Naive thymus-derived CD8-positive, alpha-beta T cell (primary cell): ENCODE data around the gene LSM14A. TPM values are rescaled to one million over a fixed set of nuclear protein-coding genes. Genes with fewer than 3 reads are reported as not detected.
"Not testable (repeated sequence)": the region's sequence is repeated elsewhere in the genome, so short reads cannot be mapped to it uniquely, and the experiment has no call there.

Experiments
- ATAC-seq, 2 donors: fragments of 150-1000 bp; cut with Tn5 transposase in 1 of 2; sonication (Bioruptor Pico), chemical (Tn5 transposase) in 1 of 2; 1 replicate in 1 of 2; 2 replicates in 1 of 2; pipeline ENCODE4 v1.10.0; 2021; ENCODE audit warnings: mild to moderate bottlenecking in 2 of 2, moderate library complexity in 2 of 2
- POLR2A ChIA-PET: fragments of 350-600 bp; sonication (Branson Sonifier 250); formaldehyde crosslinking; loops from one replicate; lab custom pipeline; 2021; ENCODE audit warnings: antibody characterized with exemption; lab: Charles Lee
- DNase-seq, 10 donors: peaks; one replicate each; pipeline versions ENCODE4 v3.0.0 to v3.0.0-alpha.2; 2020 to 2022
- H3K27ac Mint-ChIP-seq, 10 donors: one replicate each; pipeline ENCODE4 v1.8.0; 2020 to 2022; ENCODE audit warnings: mild to moderate bottlenecking in 10 of 10, mixed read lengths in 10 of 10, moderate library complexity in 4 of 10, inconsistent platforms in 1 of 10
- H3K27me3 Mint-ChIP-seq, 5 donors: one replicate each; pipeline ENCODE4 v1.8.0; 2021 to 2022; ENCODE audit warnings: mixed read lengths in 5 of 5
- H3K36me3 Mint-ChIP-seq, 3 donors: one replicate each; pipeline ENCODE4 v1.8.0; 2020 to 2022; ENCODE audit warnings: mixed read lengths in 3 of 3, mild to moderate bottlenecking in 2 of 3, inconsistent platforms in 1 of 3
- H3K4me1 Mint-ChIP-seq, 4 donors: one replicate each; pipeline ENCODE4 v1.8.0; 2021 to 2022; ENCODE audit warnings: mixed read lengths in 4 of 4
- H3K4me3 Mint-ChIP-seq, 10 donors: one replicate each; pipeline ENCODE4 v1.8.0; 2020 to 2022; ENCODE audit warnings: mild to moderate bottlenecking in 10 of 10, mixed read lengths in 10 of 10, moderate library complexity in 6 of 10, inconsistent platforms in 1 of 10
- H3K9me3 Mint-ChIP-seq, 9 donors: one replicate each; pipeline ENCODE4 v1.8.0; 2020 to 2022; ENCODE audit warnings: mixed read lengths in 9 of 9, mild to moderate bottlenecking in 3 of 9, inconsistent platforms in 1 of 9, moderate library complexity in 1 of 9
- polyA plus RNA-seq, 3 donors: library from polyadenylated mRNA; unstranded; fragments of 300-500 nt; fragmentation: Illumina TruSeq; gene quantifications; one replicate each; pipeline ENCODE4 v1.2.3, GENCODE V29; 2021
- total RNA-seq, 8 experiments: library from RNA in 2 of 8; stranded (reverse) in 2 of 8; gene quantifications; one replicate each; pipeline ENCODE4 v1.2.3 and lab custom pipeline; 2021 to 2026

The LSM14A gene
- total and polyA plus RNA-seq, 5 experiments from 2014 or later: 163 to 209 (median 193) TPM

DNA sequence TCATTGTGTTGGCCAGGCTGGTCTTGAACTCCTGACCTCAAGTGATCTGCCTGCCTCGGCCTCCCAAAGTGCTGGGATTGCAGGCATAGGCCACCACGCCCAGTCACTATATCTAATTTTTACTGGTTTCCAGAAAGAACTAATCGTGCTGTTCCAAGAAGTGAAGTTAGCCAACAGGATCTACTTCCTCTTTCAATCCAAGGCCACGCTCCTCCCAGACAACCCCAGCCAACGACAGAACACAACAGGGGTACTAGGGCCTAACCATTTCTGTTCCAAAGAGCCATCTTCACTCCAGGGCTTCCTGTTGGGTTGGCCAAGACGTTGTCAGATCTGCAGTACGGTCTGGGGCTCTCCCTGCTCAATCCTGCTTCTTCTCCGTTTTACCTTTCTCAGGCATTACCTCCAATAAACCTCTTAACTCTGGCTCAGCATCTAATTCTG is 7.0 kb upstream of the LSM14A start:
- H3K9me3 Mint-ChIP-seq: no peaks in the 10 kb centered on the region
- POLR2A ChIA-PET: no interaction called here
- peak overlapping the region in 2 of 10 donors; percentile 0 to 43 for H3K27ac Mint-ChIP-seq
- no peak overlapping the region for H3K4me3 Mint-ChIP-seq
- DNase-seq (no peak), ATAC-seq (no peak)
- H3K4me1 Mint-ChIP-seq: peaks cover 0 to under 1% (median 0%) of the 10 kb centered on the region in 4 donors
- H3K36me3 Mint-ChIP-seq: no peaks in the 10 kb centered on the region
- peaks cover 0 to 1% (median 0%) of the 10 kb centered on the region in 5 donors for H3K27me3 Mint-ChIP-seq

DNA sequence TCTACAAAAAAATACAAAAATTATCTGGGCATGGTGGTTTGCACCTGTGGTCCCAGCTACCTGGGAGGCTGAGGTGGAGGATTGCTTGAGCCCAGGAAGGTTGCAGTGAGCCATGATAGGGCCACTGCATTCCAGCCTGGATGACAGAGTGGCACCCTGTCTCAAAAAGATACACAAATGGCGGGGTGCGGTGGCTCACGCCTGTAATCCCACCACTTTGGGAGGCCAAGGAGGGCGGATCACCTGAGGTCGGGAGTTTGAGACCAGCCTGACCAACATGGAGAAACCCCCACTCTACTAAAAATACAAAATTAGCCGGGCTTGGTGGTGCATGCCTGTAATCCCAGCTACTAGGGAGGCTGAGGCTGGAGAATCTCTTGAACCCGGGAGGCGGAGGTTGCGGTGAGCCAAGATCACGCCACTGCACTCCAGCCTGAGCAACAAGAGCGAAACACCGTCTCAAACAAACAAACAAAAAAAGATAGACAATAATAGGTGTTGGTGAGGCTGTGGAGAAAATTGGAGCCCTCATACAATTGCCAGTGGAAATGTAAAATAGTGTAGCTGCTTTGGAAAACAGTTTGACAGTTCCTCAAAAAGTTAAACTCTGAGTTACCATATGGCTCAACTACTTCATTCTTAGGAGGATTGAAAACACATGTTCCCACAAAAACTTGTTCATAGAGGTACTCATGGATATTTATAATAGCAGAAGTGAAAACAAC is 2.7 kb upstream of the LSM14A start:
- peaks cover 9 to 29% (median 23%) of the 10 kb centered on the region in 4 donors for H3K4me1 Mint-ChIP-seq
- ATAC-seq, DNase-seq, H3K27me3 Mint-ChIP-seq, H3K36me3 Mint-ChIP-seq, H3K9me3 Mint-ChIP-seq, POLR2A ChIA-PET: not testable (repeated sequence)
- peak overlapping the region in 1 of 10 donors; percentile 11 for H3K4me3 Mint-ChIP-seq
- H3K27ac Mint-ChIP-seq: peak overlapping the region in 9 of 10 donors; percentile 37 to 97 (median 77)

DNA sequence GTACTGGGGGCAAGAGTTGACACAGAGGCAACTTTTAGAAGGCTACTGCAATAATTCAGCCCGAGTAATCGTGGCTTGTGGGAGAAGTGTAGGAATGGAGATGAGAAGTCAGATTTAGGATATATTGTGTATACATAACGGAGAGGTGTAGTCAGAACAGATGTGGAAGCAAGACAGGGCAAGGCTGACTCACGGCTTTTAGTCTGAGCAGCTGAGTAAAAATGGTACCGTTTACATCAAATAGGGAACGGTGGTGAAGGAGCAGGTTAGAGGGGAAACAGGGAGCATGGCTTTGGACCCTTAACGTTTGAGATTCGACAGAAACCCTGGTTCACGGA is 796 bp upstream of the LSM14A start:
- peaks cover 10 to 44% (median 38%) of the 10 kb centered on the region in 4 donors for H3K4me1 Mint-ChIP-seq
- H3K36me3 Mint-ChIP-seq: peaks cover 1 to 22% (median 8%) of the 10 kb centered on the region in 3 donors
- no peaks in the 10 kb centered on the region for H3K9me3 Mint-ChIP-seq
- POLR2A ChIA-PET: interaction anchor here (0.6 to 2.8 kb wide), 20 partner anchors 11 to 1200 kb away, joined by 3 to 25 read pairs (median 4); partner anchors contain the start of genes CEP89, GPI, UBA2 and ZNF302
- no peak for ATAC-seq
- no peaks in the 10 kb centered on the region for H3K27me3 Mint-ChIP-seq
- H3K4me3 Mint-ChIP-seq: peak overlapping the region; percentile 80 to 99 (median 92)
- DNase-seq: no peak
- H3K27ac Mint-ChIP-seq: peak overlapping the region; percentile 90 to 100 (median 97)

DNA sequence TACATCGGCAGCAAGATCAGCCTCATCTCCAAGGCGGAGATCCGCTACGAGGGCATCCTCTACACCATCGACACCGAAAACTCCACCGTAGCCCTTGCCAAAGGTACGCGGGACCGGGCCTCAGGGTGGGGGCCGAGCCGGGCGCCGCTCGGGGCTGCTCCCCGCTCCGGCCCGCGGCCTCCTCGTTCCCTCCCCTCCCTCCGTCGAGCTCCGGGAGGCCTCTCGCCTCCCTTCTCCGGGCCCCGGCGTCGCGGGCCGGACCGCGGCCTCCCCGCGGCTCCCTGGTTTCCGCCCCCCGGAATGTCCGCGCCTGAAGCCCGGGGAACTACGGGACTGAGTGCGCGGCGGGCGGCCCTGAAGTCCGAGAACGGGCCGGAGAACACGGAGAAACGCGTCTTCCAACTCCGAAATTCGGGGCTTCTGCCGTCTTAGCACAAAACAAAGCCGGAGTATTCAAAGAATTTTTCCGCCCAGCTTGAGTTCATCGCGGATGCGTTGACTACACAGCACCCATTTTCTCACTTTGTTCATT is 423 bp downstream of the LSM14A start:
- Mint-ChIP-seq H3K4me3 (peak overlapping the region; percentile 82 to 99 (median 97)), H3K36me3 (peaks cover 1 to 29% (median 8%) of the 10 kb centered on the region in 3 donors), H3K27me3 (no peaks in the 10 kb centered on the region), H3K9me3 (no peaks in the 10 kb centered on the region), H3K27ac (peak overlapping the region; percentile 90 to 99 (median 98)), H3K4me1 (peaks cover 11 to 56% (median 46%) of the 10 kb centered on the region in 4 donors)
- POLR2A ChIA-PET: interaction anchor here (0.5 to 2.8 kb wide), 17 partner anchors 10 to 193 kb away, joined by 3 to 25 read pairs (median 6); partner anchors contain the start of gene GPI
- peak; percentile 7 to 13 for ATAC-seq
- DNase-seq: peak in 5 of 10 donors; percentile 19 to 63 (median 47)

DNA sequence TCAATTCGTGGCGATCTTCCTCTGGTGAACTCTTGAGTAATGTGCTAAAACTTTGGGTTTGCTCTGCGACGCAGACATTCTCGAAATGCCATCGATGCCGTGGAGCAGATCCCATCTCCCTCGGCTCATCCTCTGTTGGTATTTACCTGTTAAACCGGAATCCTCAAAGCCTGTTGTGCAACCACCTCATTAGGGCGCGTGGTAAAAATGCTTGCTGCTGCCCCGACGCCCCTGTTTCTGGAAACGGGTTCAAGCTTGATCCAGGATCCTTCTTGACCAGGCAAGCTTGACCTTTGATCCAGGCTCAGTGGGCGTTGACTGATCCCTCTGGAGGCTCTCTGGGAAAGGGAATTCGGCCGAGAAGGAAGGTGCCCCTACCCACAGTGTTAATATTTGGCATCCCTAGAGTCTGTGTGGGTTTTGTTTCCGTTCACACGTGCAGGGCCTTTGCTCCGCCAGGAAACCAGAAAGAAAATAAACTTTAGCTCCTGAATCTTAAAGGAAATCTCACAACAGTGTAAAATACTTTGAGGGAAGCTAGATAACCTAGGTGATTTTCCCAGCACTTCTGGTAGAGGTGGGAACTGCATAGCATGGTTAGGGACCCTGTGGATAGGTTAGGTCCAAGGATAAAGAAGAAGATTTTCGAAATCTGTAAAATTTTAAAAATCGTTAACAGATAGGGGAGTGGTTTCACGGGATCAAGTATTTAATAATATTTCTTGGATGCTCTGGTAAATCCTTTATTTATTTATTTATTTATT is 1.1 kb downstream of the LSM14A start:
- Mint-ChIP-seq H3K36me3 (peaks cover 1 to 32% (median 8%) of the 10 kb centered on the region in 3 donors), H3K27me3 (no peaks in the 10 kb centered on the region), H3K9me3 (no peaks in the 10 kb centered on the region), H3K4me1 (peaks cover 13 to 63% (median 50%) of the 10 kb centered on the region in 4 donors), H3K27ac (peak overlapping the region; percentile 90 to 99 (median 98)), H3K4me3 (peak overlapping the region; percentile 82 to 99 (median 97))
- POLR2A ChIA-PET: interaction anchor here (0.5 to 2.8 kb wide), 22 partner anchors 9 to 1633 kb away, joined by 3 to 25 read pairs (median 5); partner anchors contain the start of gene GPI
- ATAC-seq (no peak), DNase-seq (peak in 1 of 10 donors; percentile 23)

DNA sequence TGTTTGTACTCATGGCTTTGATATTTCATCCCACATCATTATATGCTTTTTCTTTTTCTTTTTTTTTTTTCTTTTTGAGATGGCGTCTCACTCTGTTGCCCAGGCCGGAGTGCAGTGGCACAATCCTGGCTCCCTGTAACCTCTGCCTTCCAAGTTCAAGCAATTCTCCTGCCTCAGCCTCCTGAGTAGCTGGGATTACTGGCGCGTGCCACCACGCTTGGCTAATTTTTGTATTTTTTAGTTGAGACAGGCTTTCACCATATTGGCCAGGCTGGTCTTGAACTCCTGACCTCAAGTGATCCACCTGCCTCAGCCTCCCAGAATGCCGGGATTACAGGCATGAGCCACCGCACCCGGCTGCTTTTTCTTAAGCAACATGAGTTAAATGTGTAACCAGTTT is 2.9 kb downstream of the LSM14A start:
- peaks cover 3 to 43% (median 8%) of the 10 kb centered on the region in 3 donors for H3K36me3 Mint-ChIP-seq
- H3K27ac Mint-ChIP-seq: peak overlapping the region; percentile 8 to 84 (median 65)

DNA sequence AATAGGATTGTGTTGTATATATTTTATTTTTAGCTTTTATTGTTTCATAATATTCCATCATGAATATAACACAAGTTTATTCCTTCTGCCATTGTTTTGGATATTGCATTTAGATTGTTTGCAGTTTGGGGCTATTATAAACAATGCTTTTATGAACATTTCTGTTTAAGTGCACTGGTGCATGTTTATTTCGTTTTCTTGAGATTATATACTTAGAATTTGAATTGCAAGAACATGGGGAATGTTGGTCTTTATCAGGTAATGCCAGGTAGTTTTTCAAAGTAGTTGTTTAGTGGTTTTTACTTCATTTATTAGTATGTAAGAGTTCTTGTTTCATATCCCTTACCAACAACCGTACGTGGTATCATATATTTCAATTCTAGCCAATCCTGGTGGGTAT is 4.3 kb downstream of the LSM14A start:
- Mint-ChIP-seq H3K9me3 (no peaks in the 10 kb centered on the region), H3K36me3 (peaks cover 5 to 57% (median 8%) of the 10 kb centered on the region in 3 donors), H3K4me3 (peak overlapping the region; percentile 2 to 83 (median 64)), H3K27ac (peak overlapping the region in 8 of 10 donors; percentile 1 to 85 (median 51)), H3K27me3 (no peaks in the 10 kb centered on the region), H3K4me1 (peaks cover 26 to 84% (median 69%) of the 10 kb centered on the region in 4 donors)
- DNase-seq (no peak), ATAC-seq (no peak)
- POLR2A ChIA-PET: no interaction called here

More for the DNA sequence above, 2.9 kb downstream of the LSM14A start:
- POLR2A ChIA-PET: interaction anchor here (0.5 kb wide), 1 partner anchor 42 kb away, joined by 6 read pairs; no protein-coding TSS in a partner anchor
- not testable (repeated sequence) for DNase-seq, ATAC-seq, H3K9me3 Mint-ChIP-seq, H3K27me3 Mint-ChIP-seq
- Mint-ChIP-seq H3K4me1 (peaks cover 21 to 80% (median 66%) of the 10 kb centered on the region in 4 donors), H3K4me3 (peak overlapping the region; percentile 42 to 83 (median 68))

DNA sequence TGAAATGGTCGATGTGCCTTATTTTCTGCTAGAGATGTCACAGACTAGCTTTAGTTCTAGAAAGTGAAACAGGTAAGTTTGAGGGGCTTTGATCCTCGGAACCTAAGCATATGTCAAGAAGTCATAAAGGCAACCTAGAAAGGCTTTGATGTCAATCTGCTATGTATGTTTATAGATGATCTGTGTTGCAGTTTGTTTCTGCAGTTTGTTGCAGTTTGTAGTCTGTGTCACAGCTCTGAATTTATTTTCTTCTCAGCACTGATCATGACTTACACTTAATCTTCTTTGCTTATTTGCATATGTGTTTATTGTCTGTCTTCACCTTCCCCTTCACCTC is 5.9 kb downstream of the LSM14A start:
- DNase-seq (peak in 5 of 10 donors; percentile 18 to 52 (median 37)), ATAC-seq (peak; percentile 76 to 91)
- Mint-ChIP-seq H3K9me3 (no peaks in the 10 kb centered on the region), H3K27ac (peak overlapping the region in 7 of 10 donors; percentile 44 to 92 (median 60)), H3K4me3 (peak overlapping the region; percentile 43 to 83 (median 68)), H3K4me1 (peaks cover 35 to 95% (median 81%) of the 10 kb centered on the region in 4 donors), H3K36me3 (peaks cover 3 to 70% (median 8%) of the 10 kb centered on the region in 3 donors), H3K27me3 (no peaks in the 10 kb centered on the region)
- POLR2A ChIA-PET: interaction anchor here (0.6 to 0.7 kb wide), 2 partner anchors 39 to 1168 kb away, joined by 3 to 6 read pairs; no protein-coding TSS in a partner anchor

DNA sequence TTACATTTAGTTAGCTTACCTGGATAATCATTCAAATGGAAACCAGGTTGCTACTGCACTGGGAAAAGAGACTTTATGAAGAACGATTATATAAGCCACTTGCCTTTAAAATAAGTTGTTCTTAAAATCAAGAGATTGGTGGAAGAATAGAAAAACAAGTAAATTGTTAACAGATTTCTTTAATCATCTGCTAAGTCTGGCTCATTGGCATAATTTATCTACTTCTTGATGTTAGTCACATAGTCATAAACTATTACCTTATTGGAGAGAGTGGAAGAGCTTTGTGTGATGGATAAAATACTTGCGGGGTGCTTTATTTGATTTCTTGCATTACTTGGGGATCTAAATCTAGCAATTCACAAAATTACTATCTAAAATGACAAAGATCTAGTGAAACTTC is 6.8 kb downstream of the LSM14A start:
- POLR2A ChIA-PET: interaction anchor here (0.6 kb wide), 1 partner anchor 53 kb away, joined by 4 read pairs; no protein-coding TSS in a partner anchor
- H3K9me3 Mint-ChIP-seq: no peaks in the 10 kb centered on the region
- H3K4me3 Mint-ChIP-seq: peak overlapping the region in 9 of 10 donors; percentile 25 to 74 (median 56)
- H3K27me3 Mint-ChIP-seq: no peaks in the 10 kb centered on the region
- H3K4me1 Mint-ChIP-seq: peaks cover 33 to 95% (median 81%) of the 10 kb centered on the region in 4 donors
- H3K36me3 Mint-ChIP-seq: peaks cover 0 to 66% (median 8%) of the 10 kb centered on the region in 3 donors
- no peak for DNase-seq
- peak overlapping the region in 7 of 10 donors; percentile 8 to 77 (median 32) for H3K27ac Mint-ChIP-seq
- ATAC-seq: no peak

DNA sequence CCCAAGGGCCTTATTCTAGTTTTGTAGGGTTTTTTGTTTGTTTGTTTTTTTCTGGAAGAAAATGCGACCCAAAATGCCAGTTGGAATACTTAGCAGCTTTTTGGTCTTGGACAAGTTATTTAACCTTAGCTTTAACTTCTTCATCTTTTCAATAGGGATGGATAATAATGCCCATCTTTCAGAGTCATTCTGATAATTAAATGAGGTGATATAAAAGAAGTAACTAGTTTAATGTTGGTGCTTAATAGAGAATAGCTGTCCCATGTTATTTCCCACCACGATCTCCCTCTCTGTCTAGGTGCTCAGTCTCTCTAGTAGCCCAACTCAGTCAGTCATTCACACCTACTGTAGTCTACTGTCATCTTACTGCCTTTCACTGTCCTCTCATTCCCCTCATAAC is 8.0 kb downstream of the LSM14A start:
- Mint-ChIP-seq H3K36me3 (peaks cover 0 to 59% (median 7%) of the 10 kb centered on the region in 3 donors), H3K4me1 (peaks cover 37 to 93% (median 84%) of the 10 kb centered on the region in 4 donors), H3K9me3 (no peaks in the 10 kb centered on the region), H3K27ac (peak overlapping the region in 6 of 10 donors; percentile 10 to 60 (median 37)), H3K4me3 (peak overlapping the region in 8 of 10 donors; percentile 13 to 66 (median 42)), H3K27me3 (no peaks in the 10 kb centered on the region)
- POLR2A ChIA-PET: no interaction called here
- DNase-seq (no peak), ATAC-seq (no peak)

DNA sequence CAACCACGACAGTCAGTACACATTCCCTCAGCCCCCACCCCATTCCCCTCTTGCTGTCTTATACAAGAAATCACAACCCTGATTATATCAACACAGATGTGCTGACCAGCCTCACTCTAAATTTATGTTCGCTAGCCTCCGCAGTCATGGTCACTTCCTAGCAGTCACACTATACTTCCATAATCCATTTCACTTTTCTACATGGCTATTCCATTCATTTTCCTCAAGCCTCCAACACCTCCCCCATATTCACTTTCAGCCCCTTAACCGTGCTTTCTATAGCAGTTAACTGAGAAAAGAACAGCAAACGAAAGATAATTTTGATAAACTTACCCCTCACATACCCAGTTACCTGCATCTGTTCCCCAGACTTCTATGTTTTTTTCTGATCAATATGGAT is 8.4 kb downstream of the LSM14A start:
- Mint-ChIP-seq H3K36me3 (peaks cover 0 to 56% (median 7%) of the 10 kb centered on the region in 3 donors), H3K4me1 (peaks cover 38 to 93% (median 85%) of the 10 kb centered on the region in 4 donors), H3K4me3 (peak overlapping the region in 8 of 10 donors; percentile 13 to 66 (median 42)), H3K27ac (peak overlapping the region in 8 of 10 donors; percentile 17 to 66 (median 48)), H3K27me3 (no peaks in the 10 kb centered on the region), H3K9me3 (no peaks in the 10 kb centered on the region)
- ATAC-seq: no peak
- POLR2A ChIA-PET: no interaction called here
- DNase-seq: no peak
